ENCODE measurements around the gene RIPPLY2. TPM values are rescaled to one million over a fixed set of nuclear protein-coding genes. Genes with fewer than 3 reads are reported as not detected.
"Not testable (repeated sequence)": the region's sequence is repeated elsewhere in the genome, so short reads cannot be mapped to it uniquely, and the experiment has no call there.

RIPPLY2 gene, protein sequence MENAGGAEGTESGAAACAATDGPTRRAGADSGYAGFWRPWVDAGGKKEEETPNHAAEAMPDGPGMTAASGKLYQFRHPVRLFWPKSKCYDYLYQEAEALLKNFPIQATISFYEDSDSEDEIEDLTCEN
- total RNA-seq: 0.80 TPM

- DNase-seq (ENCODE audit: low spot score): peak; percentile 57
- peak; percentile 77 for ATAC-seq
- intact Hi-C loops (cut with DNase I): no loop called here
Observed at GRCh38 chr6:83853178-83854000, at the start of gene RIPPLY2. Gene RIPPLY2 (plus strand): TSS chr6:83853360. CDS start chr6:83853417, 57 bp downstream.

- DNase-seq (ENCODE audit: low spot score); intact Hi-C loops (cut with DNase I); ATAC-seq: not testable (repeated sequence)
Observed at GRCh38 chr6:83803492-83803891, 49.7 kb upstream of the RIPPLY2 start.

- DNase-seq (ENCODE audit: low spot score) (no peak), ATAC-seq (no peak)
- intact Hi-C loops (cut with DNase I): no loop called here
Observed at GRCh38 chr6:83804886-83805285, 48.3 kb upstream of the RIPPLY2 start.

GRCh38 chr6:83808005-83808404, 45.2 kb upstream of the RIPPLY2 start:
- intact Hi-C loops (cut with DNase I): no loop called here
- DNase-seq (ENCODE audit: low spot score) (no peak), ATAC-seq (no peak)

GRCh38 chr6:83808926-83809325, 44.2 kb upstream of the RIPPLY2 start:
- DNase-seq (ENCODE audit: low spot score) (no peak), ATAC-seq (no peak)
- intact Hi-C loops (cut with DNase I): no loop called here

DNA sequence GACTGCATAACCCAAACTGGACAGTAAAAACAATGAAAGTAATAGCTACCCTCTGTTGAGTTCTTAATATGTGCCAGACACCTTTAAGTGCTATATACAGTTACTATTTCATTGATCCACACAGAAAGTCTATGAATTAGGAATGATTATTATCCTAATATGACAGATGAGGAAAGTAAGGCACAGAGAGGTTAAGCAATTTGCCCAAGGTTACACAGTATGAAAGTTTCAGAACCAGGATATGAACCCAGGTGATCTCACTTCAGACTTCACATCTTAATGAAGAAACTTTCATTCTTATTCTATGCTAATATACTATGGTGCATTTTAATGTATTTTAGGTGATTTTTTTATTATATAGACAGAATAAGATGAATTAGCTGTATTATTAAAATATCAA, 40.6 kb upstream of the RIPPLY2 start:
- DNase-seq (ENCODE audit: low spot score) (no peak), ATAC-seq (no peak)
- intact Hi-C loops (cut with DNase I): no loop called here

- ATAC-seq: no peak
- no peak for DNase-seq (ENCODE audit: low spot score)
- intact Hi-C loops (cut with DNase I): no loop called here
Observed at GRCh38 chr6:83815631-83816272, 37.4 kb upstream of the RIPPLY2 start.

DNA sequence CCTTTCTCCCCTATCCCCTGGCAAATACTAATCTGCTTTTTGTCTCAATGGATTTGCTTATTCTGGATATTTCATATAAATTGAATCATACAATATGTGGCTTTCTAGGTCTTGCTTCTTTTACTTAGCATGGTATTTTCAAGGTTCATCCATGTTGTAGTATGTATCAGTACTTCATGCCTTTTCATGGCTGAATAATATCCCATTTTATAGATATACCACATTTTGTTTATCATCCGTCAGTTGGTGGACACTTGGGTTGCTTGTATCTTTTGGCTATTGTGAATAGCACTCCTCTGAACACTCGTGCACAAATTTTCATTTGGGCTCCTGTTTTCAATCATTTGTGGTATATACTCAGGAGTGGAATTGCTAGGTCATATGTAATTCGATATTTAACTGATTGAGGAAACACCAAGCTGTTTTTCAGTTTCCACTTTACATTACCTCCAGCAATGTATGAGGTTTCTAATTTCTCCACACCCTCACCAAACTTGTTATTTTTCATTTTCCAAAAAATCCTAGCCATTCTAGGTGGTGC, 30.5 kb upstream of the RIPPLY2 start:
- DNase-seq (ENCODE audit: low spot score): no peak
- intact Hi-C loops (cut with DNase I): no loop called here
- ATAC-seq: no peak

DNA sequence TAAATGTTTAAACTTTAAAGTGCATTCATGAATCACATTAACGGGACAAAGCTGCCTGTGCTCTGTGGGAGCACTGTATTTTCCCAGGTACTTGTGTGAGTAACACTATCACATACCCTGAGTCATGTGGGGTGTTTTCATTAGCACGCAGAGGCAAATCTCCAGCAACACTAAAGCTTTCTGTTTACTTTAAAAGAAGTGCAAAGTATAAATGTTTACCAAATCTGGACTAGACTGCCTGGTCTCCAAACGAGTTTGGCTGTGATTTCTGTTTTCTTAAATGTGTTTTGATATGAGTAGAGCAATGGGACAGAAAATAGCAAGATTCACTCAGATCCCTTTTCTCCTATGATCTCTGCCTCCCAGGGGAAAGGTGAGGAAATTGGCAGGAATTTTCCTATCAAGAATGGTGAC, 28.8 kb upstream of the RIPPLY2 start:
- DNase-seq (ENCODE audit: low spot score) (no peak), ATAC-seq (no peak)
- intact Hi-C loops (cut with DNase I): no loop called here

- intact Hi-C loops (cut with DNase I): no loop called here
Observed at GRCh38 chr6:83824831-83825230, 28.3 kb upstream of the RIPPLY2 start.

DNA sequence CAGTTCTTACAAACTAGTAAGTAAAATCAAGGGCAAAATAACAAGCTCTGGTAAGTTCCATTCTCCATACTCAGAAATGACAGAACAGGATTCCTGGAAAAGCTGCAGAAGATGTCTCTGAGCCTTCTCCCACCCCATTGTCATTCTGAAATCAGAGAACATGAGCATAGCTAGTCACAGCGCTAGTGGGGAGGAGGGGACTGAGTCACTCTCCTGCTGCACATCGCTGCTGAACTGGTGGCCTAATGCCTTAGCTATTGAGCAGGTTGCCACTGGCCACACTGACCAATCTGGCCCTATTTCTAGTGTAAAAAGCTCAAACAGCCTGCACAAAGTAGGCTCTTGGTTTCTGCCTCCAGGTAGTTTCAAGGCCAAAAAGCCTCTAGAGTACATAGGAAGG, 26.1 kb upstream of the RIPPLY2 start:
- intact Hi-C loops (cut with DNase I): no loop called here
- no peak for DNase-seq (ENCODE audit: low spot score)
- ATAC-seq: no peak

More at GRCh38 chr6:83824831-83825230, 28.3 kb upstream of the RIPPLY2 start:
- DNase-seq (ENCODE audit: low spot score) (no peak), ATAC-seq (no peak)

GRCh38 chr6:83838727-83839126, 14.4 kb upstream of the RIPPLY2 start:
- no peak for ATAC-seq

GRCh38 chr6:83844170-83844569, 9.0 kb upstream of the RIPPLY2 start:
- no peak for DNase-seq (ENCODE audit: low spot score)
- no peak for ATAC-seq
- intact Hi-C loops (cut with DNase I): no loop called here

More at GRCh38 chr6:83838727-83839126, 14.4 kb upstream of the RIPPLY2 start:
- no peak for DNase-seq (ENCODE audit: low spot score)
- intact Hi-C loops (cut with DNase I): no loop called here

- intact Hi-C loops (cut with DNase I): no loop called here
- no peak for DNase-seq (ENCODE audit: low spot score)
- ATAC-seq: no peak
Observed at GRCh38 chr6:83846291-83846690, 6.9 kb upstream of the RIPPLY2 start.

DNA sequence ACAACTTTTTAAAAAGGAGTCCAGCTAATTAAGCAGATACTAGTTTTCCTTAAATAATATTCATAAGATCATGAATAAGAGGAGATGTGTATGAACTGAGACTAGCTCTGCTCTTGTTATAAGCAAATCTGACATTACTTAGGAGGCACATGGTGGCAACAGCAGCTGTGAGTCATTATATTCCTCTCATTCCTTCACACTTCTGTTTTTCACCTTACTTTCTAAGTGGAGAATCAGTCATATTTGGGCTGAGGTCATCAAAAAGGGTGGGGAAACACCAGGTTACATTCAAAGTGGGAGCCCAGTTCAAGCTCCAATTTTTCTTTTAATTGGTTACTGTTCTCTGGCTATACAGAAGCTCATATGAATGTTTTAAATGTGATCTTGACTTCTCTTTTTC, 6.0 kb upstream of the RIPPLY2 start:
- no peak for ATAC-seq
- no peak for DNase-seq (ENCODE audit: low spot score)
- intact Hi-C loops (cut with DNase I): no loop called here

- ATAC-seq (no peak), DNase-seq (ENCODE audit: low spot score) (no peak)
- intact Hi-C loops (cut with DNase I): no loop called here
Observed at GRCh38 chr6:83849127-83849526, 4.0 kb upstream of the RIPPLY2 start.

DNA sequence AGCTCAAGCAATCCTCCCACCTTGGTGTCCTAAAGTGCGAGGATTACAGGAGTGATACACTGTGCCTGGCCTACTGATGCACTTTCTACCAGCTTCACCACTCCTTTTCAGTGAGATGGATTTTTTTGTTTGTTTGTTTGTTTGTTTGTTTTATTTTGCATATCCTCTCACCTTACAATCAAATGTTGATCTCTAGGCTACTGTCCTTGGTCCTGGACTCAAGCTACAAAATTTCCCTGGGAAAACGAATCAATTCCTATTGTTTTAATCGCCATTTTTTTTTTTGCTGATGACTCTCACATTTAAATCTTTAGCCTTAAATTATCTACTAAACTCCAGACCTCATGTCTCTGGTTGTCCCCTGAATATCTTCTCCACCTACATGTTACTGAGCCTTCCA, 3.5 kb upstream of the RIPPLY2 start:
- DNase-seq (ENCODE audit: low spot score): no peak
- ATAC-seq: no peak
- intact Hi-C loops (cut with DNase I): no loop called here

DNA sequence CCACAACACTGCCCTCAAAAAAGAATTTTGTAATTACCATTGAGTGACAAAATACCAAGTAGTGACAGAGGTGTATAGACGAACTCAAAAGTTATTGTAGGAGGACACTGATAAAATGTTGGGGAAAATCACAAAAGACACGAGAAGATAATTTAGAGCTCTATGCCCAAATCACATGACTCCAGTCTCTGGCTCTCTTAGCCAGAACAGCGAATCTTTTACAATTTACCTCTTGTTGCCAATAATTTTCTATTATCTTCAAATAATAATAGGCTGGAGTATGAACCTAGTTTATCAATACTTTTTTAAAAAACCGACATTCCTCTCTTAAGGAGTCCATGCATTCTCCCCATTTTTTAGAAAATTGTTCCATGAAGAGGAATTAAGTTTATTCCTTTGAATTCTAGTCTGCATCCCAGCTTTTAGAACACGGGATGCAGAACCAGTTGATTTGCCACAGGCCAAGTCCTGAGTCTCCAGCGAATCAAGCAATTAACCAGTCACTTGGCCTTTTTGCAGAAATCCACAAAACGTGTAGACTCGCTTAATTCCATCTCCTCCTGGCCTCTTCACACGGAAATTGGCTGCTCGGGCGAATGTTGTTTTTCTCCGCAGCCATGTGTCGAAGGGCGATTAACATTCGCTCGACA, 507 bp upstream of the RIPPLY2 start:
- DNase-seq (ENCODE audit: low spot score) (no peak), ATAC-seq (no peak)
- intact Hi-C loops (cut with DNase I): no loop called here

- no peak for DNase-seq (ENCODE audit: low spot score)
- intact Hi-C loops (cut with DNase I): no loop called here
- ATAC-seq: peak; percentile 24
Observed at GRCh38 chr6:83854001-83854501, 891 bp downstream of the RIPPLY2 start.
